Measurements from ENCODE around the gene CFAP299. TPM values are rescaled to one million over a fixed set of nuclear protein-coding genes. Genes with fewer than 3 reads are reported as not detected.
"Not testable (repeated sequence)": the region's sequence is repeated elsewhere in the genome, so short reads cannot be mapped to it uniquely, and the experiment has no call there.

Gene CFAP299
- total RNA-seq, 1 donor from 2014 or later, result 0.93 TPM

DNA sequence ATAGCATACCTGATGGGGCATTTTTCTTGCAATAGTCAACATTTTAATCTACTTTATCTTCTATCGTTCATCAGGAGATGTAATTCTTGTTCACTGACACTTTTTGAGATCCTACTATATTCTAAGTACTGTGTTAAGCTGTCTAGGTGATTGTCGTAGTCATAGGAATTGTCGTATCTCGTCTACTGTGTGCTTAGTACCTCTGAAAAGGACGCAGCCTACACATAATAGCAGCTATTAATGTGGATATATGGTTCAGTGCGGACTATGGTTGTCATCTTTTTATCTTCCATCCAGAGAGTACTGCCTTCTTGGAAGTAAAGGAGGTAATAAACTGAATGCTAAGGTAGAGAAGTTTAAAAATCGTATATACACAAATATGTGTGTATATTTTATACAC lies 21.9 kb upstream of the CFAP299 start:
- no peaks in the 10 kb centered on the region for H3K9me3 Mint-ChIP-seq (ENCODE audit: low read depth)
- no peak overlapping the region for H3K4me3 Mint-ChIP-seq (ENCODE audit: low read depth)
- H3K27me3 Mint-ChIP-seq, result peaks cover 41% of the 10 kb centered on the region
- H3K36me3 Mint-ChIP-seq (ENCODE audit: insufficient read depth), result no peaks in the 10 kb centered on the region
- TF ChIP-seq, protein P1, sequence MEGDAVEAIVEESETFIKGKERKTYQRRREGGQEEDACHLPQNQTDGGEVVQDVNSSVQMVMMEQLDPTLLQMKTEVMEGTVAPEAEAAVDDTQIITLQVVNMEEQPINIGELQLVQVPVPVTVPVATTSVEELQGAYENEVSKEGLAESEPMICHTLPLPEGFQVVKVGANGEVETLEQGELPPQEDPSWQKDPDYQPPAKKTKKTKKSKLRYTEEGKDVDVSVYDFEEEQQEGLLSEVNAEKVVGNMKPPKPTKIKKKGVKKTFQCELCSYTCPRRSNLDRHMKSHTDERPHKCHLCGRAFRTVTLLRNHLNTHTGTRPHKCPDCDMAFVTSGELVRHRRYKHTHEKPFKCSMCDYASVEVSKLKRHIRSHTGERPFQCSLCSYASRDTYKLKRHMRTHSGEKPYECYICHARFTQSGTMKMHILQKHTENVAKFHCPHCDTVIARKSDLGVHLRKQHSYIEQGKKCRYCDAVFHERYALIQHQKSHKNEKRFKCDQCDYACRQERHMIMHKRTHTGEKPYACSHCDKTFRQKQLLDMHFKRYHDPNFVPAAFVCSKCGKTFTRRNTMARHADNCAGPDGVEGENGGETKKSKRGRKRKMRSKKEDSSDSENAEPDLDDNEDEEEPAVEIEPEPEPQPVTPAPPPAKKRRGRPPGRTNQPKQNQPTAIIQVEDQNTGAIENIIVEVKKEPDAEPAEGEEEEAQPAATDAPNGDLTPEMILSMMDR (IDR thresholded peaks at IDR 0.05; ENCODE audit: unreplicated experiment), result no peak
- no peak for DNase-seq (ENCODE audit: low spot score, unreplicated experiment)
- H3K27ac Mint-ChIP-seq, result no peak overlapping the region
- H3K4me1 Mint-ChIP-seq (ENCODE audit: low read depth), result no peaks in the 10 kb centered on the region

DNA sequence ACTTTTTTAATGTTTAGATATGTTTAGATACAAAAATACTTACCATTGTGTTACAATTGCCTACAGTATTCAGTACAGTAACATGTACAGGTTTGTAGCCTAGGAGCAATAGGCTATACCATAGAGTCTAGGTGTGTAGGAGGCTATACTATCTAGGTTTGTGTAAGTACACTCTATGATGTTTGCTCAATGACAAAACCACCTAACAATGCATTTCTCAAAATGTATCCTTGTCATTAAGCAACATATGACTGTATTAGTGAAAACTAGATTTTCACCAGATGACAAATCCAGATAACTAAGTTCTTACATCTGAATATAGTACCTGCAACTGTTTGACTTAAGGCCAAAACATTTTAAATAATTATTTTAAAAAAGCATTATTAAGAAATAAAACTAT lies 19.7 kb upstream of the CFAP299 start:
- not testable (repeated sequence) for H3K4me1 Mint-ChIP-seq (ENCODE audit: low read depth); DNase-seq (ENCODE audit: low spot score, unreplicated experiment); H3K27ac Mint-ChIP-seq; H3K9me3 Mint-ChIP-seq (ENCODE audit: low read depth); H3K4me3 Mint-ChIP-seq (ENCODE audit: low read depth); H3K36me3 Mint-ChIP-seq (ENCODE audit: insufficient read depth)
- peaks cover 38% of the 10 kb centered on the region for H3K27me3 Mint-ChIP-seq

DNA sequence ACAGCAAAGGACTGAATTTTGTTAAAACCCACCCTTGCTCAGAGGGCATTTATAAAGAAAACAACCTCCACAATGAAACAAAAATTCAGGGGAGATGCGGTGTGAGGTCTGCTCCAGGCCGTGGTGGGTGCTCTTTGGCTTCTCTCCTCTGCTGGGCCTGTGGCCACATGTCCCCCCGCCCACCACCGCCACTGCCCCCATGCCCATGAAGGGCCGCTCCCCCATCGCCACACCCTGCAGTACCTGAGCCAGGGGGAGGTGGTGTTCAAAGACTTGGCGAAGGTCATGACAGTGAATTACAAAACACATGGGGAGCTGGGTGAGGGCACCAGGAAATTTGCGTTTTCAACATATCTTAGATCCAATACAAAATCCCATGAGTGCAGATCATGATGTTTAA lies 14.2 kb upstream of the CFAP299 start:
- Mint-ChIP-seq H3K27ac (no peak overlapping the region), H3K27me3 (peaks cover 28% of the 10 kb centered on the region), H3K36me3 (ENCODE audit: insufficient read depth) (no peaks in the 10 kb centered on the region), H3K9me3 (ENCODE audit: low read depth) (no peaks in the 10 kb centered on the region), H3K4me1 (ENCODE audit: low read depth) (no peaks in the 10 kb centered on the region), H3K4me3 (ENCODE audit: low read depth) (no peak overlapping the region)
- TF ChIP-seq, protein P1 (IDR thresholded peaks at IDR 0.05; ENCODE audit: unreplicated experiment), result no peak
- no peak for DNase-seq (ENCODE audit: low spot score, unreplicated experiment)

DNA sequence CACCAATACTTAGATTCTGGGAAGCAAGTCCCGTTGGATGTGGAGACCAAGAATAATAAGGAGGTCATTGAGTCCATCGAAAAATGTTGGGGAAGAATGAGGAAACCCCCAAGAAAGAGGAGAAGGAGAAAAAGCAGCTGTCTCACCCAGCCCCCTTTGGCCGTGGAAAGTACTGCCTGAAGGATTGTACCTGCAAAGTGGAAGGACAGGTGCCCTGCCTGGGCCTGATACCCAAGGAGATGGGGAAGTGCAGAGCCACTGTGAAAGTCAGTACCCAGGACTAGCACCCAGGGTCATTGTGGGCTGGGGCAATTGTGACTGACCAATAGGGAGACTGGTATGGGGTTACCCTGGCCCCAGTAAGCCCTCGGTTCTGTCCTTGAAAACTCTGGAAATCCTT lies 13.8 kb upstream of the CFAP299 start:
- Mint-ChIP-seq H3K9me3 (ENCODE audit: low read depth) (no peaks in the 10 kb centered on the region), H3K27ac (no peak overlapping the region), H3K36me3 (ENCODE audit: insufficient read depth) (no peaks in the 10 kb centered on the region), H3K4me1 (ENCODE audit: low read depth) (no peaks in the 10 kb centered on the region), H3K4me3 (ENCODE audit: low read depth) (no peak overlapping the region), H3K27me3 (peaks cover 25% of the 10 kb centered on the region)
- TF ChIP-seq, protein P1 (IDR thresholded peaks at IDR 0.05; ENCODE audit: unreplicated experiment), result peak; percentile 23
- no peak for DNase-seq (ENCODE audit: low spot score, unreplicated experiment)

DNA sequence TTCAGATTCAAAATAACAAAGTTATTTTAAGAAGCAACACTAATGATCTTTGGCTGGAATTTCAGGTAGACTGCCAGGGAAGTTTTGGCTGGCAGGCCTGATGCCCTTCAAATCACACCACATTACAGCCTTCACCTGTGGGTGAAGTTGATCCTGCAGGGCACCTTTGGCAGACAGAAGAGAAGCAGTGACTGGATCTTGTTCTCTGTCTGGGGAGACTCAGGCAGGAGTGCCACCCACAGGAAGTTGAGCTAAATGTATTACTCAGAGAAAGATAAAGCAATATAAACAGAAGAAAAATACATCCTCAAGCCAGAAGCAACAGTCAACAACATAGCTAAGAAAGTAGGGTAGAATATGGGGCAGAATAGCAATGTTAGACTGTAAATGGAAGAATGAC lies 12.8 kb upstream of the CFAP299 start:
- H3K4me3 Mint-ChIP-seq (ENCODE audit: low read depth), result no peak overlapping the region
- peaks cover 22% of the 10 kb centered on the region for H3K27me3 Mint-ChIP-seq
- TF ChIP-seq, protein P1 (IDR thresholded peaks at IDR 0.05; ENCODE audit: unreplicated experiment), result no peak
- H3K4me1 Mint-ChIP-seq (ENCODE audit: low read depth), result no peaks in the 10 kb centered on the region
- no peaks in the 10 kb centered on the region for H3K36me3 Mint-ChIP-seq (ENCODE audit: insufficient read depth)
- H3K9me3 Mint-ChIP-seq (ENCODE audit: low read depth), result no peaks in the 10 kb centered on the region
- H3K27ac Mint-ChIP-seq, result no peak overlapping the region
- DNase-seq (ENCODE audit: low spot score, unreplicated experiment), result no peak

DNA sequence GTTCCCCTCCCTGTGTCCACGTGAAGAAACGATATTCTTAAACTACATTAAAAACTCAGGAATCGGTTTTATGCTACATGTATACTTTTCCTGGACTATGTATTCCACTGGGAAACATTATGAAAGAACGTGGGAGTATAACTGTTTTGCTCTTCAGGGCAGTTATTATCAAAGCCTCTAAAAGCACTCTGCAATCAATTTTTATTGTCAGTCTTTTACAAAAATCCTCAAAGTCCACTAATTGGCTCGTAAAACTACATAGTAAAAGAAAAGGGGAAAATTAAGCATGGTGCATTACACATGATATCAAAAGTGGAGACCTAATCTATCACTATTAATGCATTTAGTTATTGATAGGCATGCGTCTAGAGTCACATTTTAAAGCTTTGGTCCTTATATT lies 11.4 kb upstream of the CFAP299 start:
- no peak overlapping the region for H3K4me3 Mint-ChIP-seq (ENCODE audit: low read depth)
- H3K27me3 Mint-ChIP-seq, result peaks cover 15% of the 10 kb centered on the region
- DNase-seq (ENCODE audit: low spot score, unreplicated experiment), result no peak
- no peaks in the 10 kb centered on the region for H3K9me3 Mint-ChIP-seq (ENCODE audit: low read depth)
- TF ChIP-seq, protein P1 (IDR thresholded peaks at IDR 0.05; ENCODE audit: unreplicated experiment), result no peak
- no peak overlapping the region for H3K27ac Mint-ChIP-seq
- no peaks in the 10 kb centered on the region for H3K4me1 Mint-ChIP-seq (ENCODE audit: low read depth)
- no peaks in the 10 kb centered on the region for H3K36me3 Mint-ChIP-seq (ENCODE audit: insufficient read depth)
